Measurements from ENCODE around the gene RYR3. TPM values are rescaled to one million over a fixed set of nuclear protein-coding genes. Genes with fewer than 3 reads are reported as not detected.

Gene RYR3
- total RNA-seq, 2 experiments from 2014 or later, result not detected

DNA sequence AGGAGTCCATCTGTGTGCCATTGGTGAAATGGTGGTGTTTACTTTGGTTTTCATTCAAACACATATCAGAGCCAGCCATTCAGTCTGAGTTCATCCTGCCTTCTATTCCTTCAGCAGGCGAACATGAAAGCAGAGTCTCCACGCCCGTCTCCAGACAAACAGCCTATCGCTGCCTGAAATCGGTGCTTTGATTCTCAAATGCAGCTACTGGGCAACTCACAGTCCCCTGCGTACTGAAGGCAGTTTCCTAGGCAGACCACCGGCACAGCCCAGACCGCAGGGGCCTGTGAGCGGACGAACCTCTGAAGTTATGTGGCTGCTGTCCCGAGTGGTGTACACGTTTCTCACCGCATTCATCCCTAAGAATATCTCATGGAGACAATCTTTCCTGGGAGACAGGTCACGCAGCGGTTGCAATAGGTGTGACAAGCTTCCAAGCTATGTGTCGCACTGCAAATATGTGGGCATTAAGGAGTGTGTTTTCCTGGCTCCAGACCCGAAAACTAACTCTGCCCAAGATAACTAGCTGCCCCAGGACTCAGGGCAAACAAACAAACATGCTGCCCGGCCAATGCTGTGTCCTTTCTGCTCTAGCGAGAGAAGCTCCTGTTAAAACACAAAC lies 16.9 kb upstream of the RYR3 start:
- Mint-ChIP-seq H3K27ac (no peak overlapping the region), H3K4me1 (ENCODE audit: low read depth) (no peaks in the 10 kb centered on the region), H3K9me3 (no peaks in the 10 kb centered on the region), H3K36me3 (ENCODE audit: low read depth) (no peaks in the 10 kb centered on the region), H3K27me3 (peaks cover 7% of the 10 kb centered on the region), H3K4me3 (no peak overlapping the region)
- ChIA-PET CTCF (interaction anchor here (0.8 to 5.1 kb wide), 5 partner anchors 16 to 407 kb away, joined by 3 to 49 read pairs (median 6); no protein-coding TSS in a partner anchor), POLR2A (no interaction called here)
- TF ChIP-seq, protein P1, sequence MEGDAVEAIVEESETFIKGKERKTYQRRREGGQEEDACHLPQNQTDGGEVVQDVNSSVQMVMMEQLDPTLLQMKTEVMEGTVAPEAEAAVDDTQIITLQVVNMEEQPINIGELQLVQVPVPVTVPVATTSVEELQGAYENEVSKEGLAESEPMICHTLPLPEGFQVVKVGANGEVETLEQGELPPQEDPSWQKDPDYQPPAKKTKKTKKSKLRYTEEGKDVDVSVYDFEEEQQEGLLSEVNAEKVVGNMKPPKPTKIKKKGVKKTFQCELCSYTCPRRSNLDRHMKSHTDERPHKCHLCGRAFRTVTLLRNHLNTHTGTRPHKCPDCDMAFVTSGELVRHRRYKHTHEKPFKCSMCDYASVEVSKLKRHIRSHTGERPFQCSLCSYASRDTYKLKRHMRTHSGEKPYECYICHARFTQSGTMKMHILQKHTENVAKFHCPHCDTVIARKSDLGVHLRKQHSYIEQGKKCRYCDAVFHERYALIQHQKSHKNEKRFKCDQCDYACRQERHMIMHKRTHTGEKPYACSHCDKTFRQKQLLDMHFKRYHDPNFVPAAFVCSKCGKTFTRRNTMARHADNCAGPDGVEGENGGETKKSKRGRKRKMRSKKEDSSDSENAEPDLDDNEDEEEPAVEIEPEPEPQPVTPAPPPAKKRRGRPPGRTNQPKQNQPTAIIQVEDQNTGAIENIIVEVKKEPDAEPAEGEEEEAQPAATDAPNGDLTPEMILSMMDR (IDR thresholded peaks at IDR 0.05), result no peak
- intact Hi-C loops (cut with micrococcal nuclease), result no loop called here
- ATAC-seq, result no peak
- DNase-seq, result no peak

DNA sequence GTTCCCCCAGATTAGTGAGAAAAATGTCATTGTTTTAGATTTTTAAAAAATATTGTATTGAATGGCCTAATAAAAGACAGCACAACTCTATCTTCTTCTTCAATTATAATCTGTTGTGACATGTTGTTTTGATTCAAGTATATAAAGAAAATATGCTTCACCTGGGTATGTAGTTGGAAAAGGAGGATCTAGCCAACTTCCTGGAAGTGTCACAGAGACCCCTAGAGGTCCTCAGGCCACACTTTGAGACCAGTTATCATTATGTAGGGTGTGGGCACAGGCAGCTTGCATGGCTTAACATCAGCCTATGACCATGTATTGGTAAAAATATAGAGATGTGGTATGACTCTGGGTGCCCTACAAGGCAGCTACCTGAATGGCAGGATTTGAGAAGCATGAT lies 14.7 kb upstream of the RYR3 start:
- ChIA-PET CTCF (no interaction called here), POLR2A (no interaction called here)
- DNase-seq (no peak), ATAC-seq (no peak)
- peaks cover 7% of the 10 kb centered on the region for H3K27me3 Mint-ChIP-seq
- H3K4me3 Mint-ChIP-seq, result no peak overlapping the region
- intact Hi-C loops (cut with micrococcal nuclease), result no loop called here
- no peak overlapping the region for H3K27ac Mint-ChIP-seq
- no peaks in the 10 kb centered on the region for H3K4me1 Mint-ChIP-seq (ENCODE audit: low read depth)
- TF ChIP-seq, protein P1 (IDR thresholded peaks at IDR 0.05), result no peak
- H3K36me3 Mint-ChIP-seq (ENCODE audit: low read depth), result no peaks in the 10 kb centered on the region
- no peaks in the 10 kb centered on the region for H3K9me3 Mint-ChIP-seq

DNA sequence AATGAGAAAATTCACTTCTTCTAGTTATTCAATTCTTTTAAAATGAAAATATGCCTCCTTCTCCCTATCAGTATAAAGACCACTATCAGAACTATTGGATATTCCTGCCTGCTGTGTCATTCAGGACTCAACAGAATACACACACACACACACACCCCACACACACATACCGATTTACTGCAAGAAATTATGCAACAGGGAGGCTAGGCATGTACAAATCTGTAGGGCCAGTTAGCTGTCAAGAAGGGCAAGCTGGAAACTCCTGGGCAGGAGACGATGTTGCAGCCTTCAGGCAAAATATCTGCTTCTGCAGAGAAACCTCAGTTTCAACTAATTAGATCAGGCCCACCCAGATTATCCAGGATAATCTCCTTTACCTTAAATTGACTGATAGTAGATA lies 13.9 kb upstream of the RYR3 start:
- Mint-ChIP-seq H3K4me1 (ENCODE audit: low read depth) (no peaks in the 10 kb centered on the region), H3K36me3 (ENCODE audit: low read depth) (no peaks in the 10 kb centered on the region), H3K9me3 (no peaks in the 10 kb centered on the region), H3K4me3 (no peak overlapping the region), H3K27ac (no peak overlapping the region), H3K27me3 (peaks cover 5% of the 10 kb centered on the region)
- intact Hi-C loops (cut with micrococcal nuclease), result no loop called here
- POLR2A ChIA-PET, result no interaction called here
- TF ChIP-seq, protein P1 (IDR thresholded peaks at IDR 0.05), result no peak
- DNase-seq, result no peak
- CTCF ChIA-PET, result no interaction called here
- ATAC-seq, result no peak

DNA sequence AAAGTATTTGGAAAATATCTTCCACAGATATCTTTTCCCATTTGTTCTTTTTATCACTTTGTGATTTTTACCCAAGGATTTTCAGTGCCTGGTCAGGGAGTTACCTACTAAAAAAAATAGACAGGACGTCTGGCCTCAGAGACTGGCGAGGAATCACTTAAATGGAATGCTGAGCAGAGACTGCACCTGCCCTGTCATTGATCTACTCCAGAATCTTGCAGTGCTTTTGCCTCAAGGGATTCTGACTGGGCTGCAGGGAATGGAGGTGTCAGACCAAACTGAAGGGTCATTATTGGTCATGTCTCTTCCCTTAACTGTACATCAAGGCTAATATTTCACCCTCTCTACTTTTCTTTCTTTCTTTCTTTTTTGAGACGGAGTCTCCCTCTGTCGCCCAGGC lies 12.1 kb upstream of the RYR3 start:
- no peak for ATAC-seq
- POLR2A ChIA-PET, result no interaction called here
- no peak for DNase-seq
- CTCF ChIA-PET, result no interaction called here
- H3K27me3 Mint-ChIP-seq, result no peaks in the 10 kb centered on the region
- intact Hi-C loops (cut with micrococcal nuclease), result no loop called here
- TF ChIP-seq, protein P1 (IDR thresholded peaks at IDR 0.05), result no peak
- H3K27ac Mint-ChIP-seq, result no peak overlapping the region
- no peaks in the 10 kb centered on the region for H3K4me1 Mint-ChIP-seq (ENCODE audit: low read depth)
- H3K4me3 Mint-ChIP-seq, result no peak overlapping the region
- H3K9me3 Mint-ChIP-seq, result no peaks in the 10 kb centered on the region
- H3K36me3 Mint-ChIP-seq (ENCODE audit: low read depth), result no peaks in the 10 kb centered on the region

DNA sequence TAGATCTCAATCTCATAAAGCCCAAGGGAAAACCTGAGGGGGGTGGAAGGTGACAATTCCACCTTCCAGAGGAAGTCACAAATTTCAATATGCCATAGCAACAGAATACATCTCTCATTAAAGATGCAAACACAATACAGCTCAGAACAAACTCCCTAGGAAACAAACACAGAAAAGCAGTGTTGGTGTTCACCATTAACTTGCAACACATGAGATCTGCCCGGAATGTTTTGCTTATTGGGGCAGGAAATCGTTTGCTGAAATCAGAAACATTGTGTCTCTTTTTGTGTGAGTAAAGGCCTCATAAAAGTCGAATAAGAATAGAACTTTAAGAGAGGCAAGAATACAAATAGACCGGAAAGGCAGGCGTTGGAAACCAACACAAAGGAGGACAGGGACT lies 5.8 kb upstream of the RYR3 start:
- no peak for ATAC-seq
- no peaks in the 10 kb centered on the region for H3K36me3 Mint-ChIP-seq (ENCODE audit: low read depth)

More for the DNA sequence above, 5.8 kb upstream of the RYR3 start:
- Mint-ChIP-seq H3K27ac (no peak overlapping the region), H3K4me1 (ENCODE audit: low read depth) (no peaks in the 10 kb centered on the region), H3K27me3 (peaks cover 17% of the 10 kb centered on the region), H3K4me3 (no peak overlapping the region), H3K9me3 (no peaks in the 10 kb centered on the region)
- POLR2A ChIA-PET, result no interaction called here
- no peak for DNase-seq
- CTCF ChIA-PET, result interaction anchor here (1.8 kb wide), 1 partner anchor 13 kb away, joined by 4 read pairs; no protein-coding TSS in a partner anchor
- TF ChIP-seq, protein P1 (IDR thresholded peaks at IDR 0.05), result no peak
- intact Hi-C loops (cut with micrococcal nuclease), result loop anchor here (5.0 to 10.0 kb wide), 2 partner anchors 70 to 397 kb away; no protein-coding TSS in a partner anchor
